HG02885 (cell line): Measurements from ENCODE around the gene POLR3B.
"Not testable (repeated sequence)": the region's sequence is repeated elsewhere in the genome, so short reads cannot be mapped to it uniquely, and the experiment has no call there.

Experiments used
- ATAC-seq: cut with Tn5 transposase; IDR thresholded peaks from one replicate; pipeline ENCODE4 v1.9.1; 2021; ENCODE audit warnings: mild to moderate bottlenecking; ENCODE audit not compliant: unreplicated experiment, poor library complexity

Gene POLR3B

GRCh38 chr12:106446419-106447092, 89.0 kb downstream of the POLR3B start:
- ATAC-seq: no peak

GRCh38 chr12:106452309-106452708, 94.8 kb downstream of the POLR3B start:
- ATAC-seq: no peak

GRCh38 chr12:106455111-106455510, 97.6 kb downstream of the POLR3B start:
- ATAC-seq: peak; percentile 62

- no peak for ATAC-seq
Observed at GRCh38 chr12:106459124-106459523, 101.6 kb downstream of the POLR3B start.

GRCh38 chr12:106459534-106459933, 102.0 kb downstream of the POLR3B start:
- ATAC-seq: no peak

- ATAC-seq: no peak
Observed at GRCh38 chr12:106461730-106462129, 104.2 kb downstream of the POLR3B start.

GRCh38 chr12:106465605-106466004, 108.1 kb downstream of the POLR3B start:
- not testable (repeated sequence) for ATAC-seq

GRCh38 chr12:106475662-106476061, 118.1 kb downstream of the POLR3B start:
- not testable (repeated sequence) for ATAC-seq

GRCh38 chr12:106477627-106478026, 120.1 kb downstream of the POLR3B start:
- not testable (repeated sequence) for ATAC-seq

GRCh38 chr12:106480251-106480650, 122.7 kb downstream of the POLR3B start:
- ATAC-seq: no peak

GRCh38 chr12:106481246-106481645, 123.7 kb downstream of the POLR3B start:
- ATAC-seq: no peak

GRCh38 chr12:106487664-106488063, 130.1 kb downstream of the POLR3B start:
- no peak for ATAC-seq

GRCh38 chr12:106488884-106489283, 131.3 kb downstream of the POLR3B start:
- ATAC-seq: no peak

GRCh38 chr12:106490264-106490663, 132.7 kb downstream of the POLR3B start:
- no peak for ATAC-seq

- no peak for ATAC-seq
Observed at GRCh38 chr12:106492857-106493256, 135.3 kb downstream of the POLR3B start.

- ATAC-seq: no peak
Observed at GRCh38 chr12:106493531-106493930, 136.0 kb downstream of the POLR3B start.

GRCh38 chr12:106495354-106495965, 137.9 kb downstream of the POLR3B start:
- no peak for ATAC-seq

GRCh38 chr12:106498056-106498455, 140.5 kb downstream of the POLR3B start:
- no peak for ATAC-seq

GRCh38 chr12:106499628-106500027, 142.1 kb downstream of the POLR3B start:
- ATAC-seq: no peak

- no peak for ATAC-seq
Observed at GRCh38 chr12:106506691-106507090, 149.1 kb downstream of the POLR3B start.

- no peak for ATAC-seq
Observed at GRCh38 chr12:106508966-106509365, 151.4 kb downstream of the POLR3B start.

GRCh38 chr12:106511365-106511764, 153.8 kb downstream of the POLR3B start:
- ATAC-seq: no peak
